ENCODE results near the gene SPPL3.

The SPPL3 gene

DNA sequence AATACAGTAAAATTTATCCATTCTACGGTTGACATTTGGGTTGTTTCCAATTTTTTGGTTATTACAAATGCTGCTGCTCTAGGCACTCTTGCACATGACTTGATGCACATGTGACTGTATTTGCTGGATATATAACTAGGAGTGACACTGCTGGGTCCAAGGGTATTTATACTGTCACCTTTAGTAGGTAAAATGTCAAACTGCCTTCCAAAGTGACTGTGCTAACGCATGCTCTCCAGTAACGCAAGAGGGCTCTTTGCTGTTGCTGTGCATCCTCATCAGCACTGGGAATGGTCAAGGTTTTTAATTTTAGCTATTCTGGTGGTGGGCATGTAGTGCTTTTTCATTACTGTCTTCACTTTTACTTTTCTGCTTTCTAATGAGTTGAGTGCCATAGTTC is 116.3 kb downstream of the SPPL3 start:
- TF ChIP-seq, protein P1, sequence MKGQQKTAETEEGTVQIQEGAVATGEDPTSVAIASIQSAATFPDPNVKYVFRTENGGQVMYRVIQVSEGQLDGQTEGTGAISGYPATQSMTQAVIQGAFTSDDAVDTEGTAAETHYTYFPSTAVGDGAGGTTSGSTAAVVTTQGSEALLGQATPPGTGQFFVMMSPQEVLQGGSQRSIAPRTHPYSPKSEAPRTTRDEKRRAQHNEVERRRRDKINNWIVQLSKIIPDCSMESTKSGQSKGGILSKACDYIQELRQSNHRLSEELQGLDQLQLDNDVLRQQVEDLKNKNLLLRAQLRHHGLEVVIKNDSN (IDR thresholded peaks at IDR 0.05) = no peak
- TF ChIP-seq, protein P2, sequence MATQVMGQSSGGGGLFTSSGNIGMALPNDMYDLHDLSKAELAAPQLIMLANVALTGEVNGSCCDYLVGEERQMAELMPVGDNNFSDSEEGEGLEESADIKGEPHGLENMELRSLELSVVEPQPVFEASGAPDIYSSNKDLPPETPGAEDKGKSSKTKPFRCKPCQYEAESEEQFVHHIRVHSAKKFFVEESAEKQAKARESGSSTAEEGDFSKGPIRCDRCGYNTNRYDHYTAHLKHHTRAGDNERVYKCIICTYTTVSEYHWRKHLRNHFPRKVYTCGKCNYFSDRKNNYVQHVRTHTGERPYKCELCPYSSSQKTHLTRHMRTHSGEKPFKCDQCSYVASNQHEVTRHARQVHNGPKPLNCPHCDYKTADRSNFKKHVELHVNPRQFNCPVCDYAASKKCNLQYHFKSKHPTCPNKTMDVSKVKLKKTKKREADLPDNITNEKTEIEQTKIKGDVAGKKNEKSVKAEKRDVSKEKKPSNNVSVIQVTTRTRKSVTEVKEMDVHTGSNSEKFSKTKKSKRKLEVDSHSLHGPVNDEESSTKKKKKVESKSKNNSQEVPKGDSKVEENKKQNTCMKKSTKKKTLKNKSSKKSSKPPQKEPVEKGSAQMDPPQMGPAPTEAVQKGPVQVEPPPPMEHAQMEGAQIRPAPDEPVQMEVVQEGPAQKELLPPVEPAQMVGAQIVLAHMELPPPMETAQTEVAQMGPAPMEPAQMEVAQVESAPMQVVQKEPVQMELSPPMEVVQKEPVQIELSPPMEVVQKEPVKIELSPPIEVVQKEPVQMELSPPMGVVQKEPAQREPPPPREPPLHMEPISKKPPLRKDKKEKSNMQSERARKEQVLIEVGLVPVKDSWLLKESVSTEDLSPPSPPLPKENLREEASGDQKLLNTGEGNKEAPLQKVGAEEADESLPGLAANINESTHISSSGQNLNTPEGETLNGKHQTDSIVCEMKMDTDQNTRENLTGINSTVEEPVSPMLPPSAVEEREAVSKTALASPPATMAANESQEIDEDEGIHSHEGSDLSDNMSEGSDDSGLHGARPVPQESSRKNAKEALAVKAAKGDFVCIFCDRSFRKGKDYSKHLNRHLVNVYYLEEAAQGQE (IDR thresholded peaks at IDR 0.05; ENCODE audit: low read depth) = no peak
- TF ChIP-seq ZBTB7A (IDR thresholded peaks at IDR 0.05; ENCODE audit: low read depth) (no peak), FOXM1 (IDR thresholded peaks at IDR 0.05; ENCODE audit: borderline replicate concordance, low read depth) (no peak), YY1 (IDR thresholded peaks at IDR 0.05; ENCODE audit: low read depth) (no peak), RAD21 (IDR thresholded peaks at IDR 0.05; ENCODE audit: low read depth) (no peak)
- TF ChIP-seq, protein P3, sequence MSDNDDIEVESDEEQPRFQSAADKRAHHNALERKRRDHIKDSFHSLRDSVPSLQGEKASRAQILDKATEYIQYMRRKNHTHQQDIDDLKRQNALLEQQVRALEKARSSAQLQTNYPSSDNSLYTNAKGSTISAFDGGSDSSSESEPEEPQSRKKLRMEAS (IDR thresholded peaks at IDR 0.05) = no peak

DNA sequence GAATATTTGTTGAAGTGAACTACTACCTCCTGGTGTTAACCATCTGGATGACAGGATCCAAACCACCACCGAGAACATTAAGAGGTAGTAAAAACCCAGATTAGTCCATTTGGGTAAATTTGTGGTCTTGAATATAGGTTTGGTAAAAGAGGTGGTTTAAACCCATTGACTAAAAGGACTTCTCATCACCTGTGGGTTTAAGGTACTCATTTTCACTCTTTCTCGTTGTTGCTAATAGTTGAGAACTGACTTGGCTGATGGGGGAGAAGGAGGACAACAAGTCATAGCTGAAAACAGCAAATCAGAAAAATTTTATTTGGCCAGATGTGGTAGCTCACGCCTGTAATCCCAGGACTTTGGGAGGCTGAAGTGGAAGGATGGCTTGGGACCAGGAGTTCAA is 119.4 kb downstream of the SPPL3 start:
- no peak for TF ChIP-seq FOXM1 (IDR thresholded peaks at IDR 0.05; ENCODE audit: borderline replicate concordance, low read depth)
- TF ChIP-seq EP300 (IDR thresholded peaks at IDR 0.05; ENCODE audit: borderline replicate concordance) = no peak
- no peak for TF ChIP-seq ZBTB7A (IDR thresholded peaks at IDR 0.05; ENCODE audit: low read depth)
- no peak for TF ChIP-seq NFIC (IDR thresholded peaks at IDR 0.05)
- TF ChIP-seq TCF12 (IDR thresholded peaks at IDR 0.05; ENCODE audit: low read depth) = no peak
- no peak for TF ChIP-seq EGR1 (IDR thresholded peaks at IDR 0.05)
- no peak for TF ChIP-seq TEAD4 (IDR thresholded peaks at IDR 0.05)
- TF ChIP-seq, protein P3 (IDR thresholded peaks at IDR 0.05) = no peak

DNA sequence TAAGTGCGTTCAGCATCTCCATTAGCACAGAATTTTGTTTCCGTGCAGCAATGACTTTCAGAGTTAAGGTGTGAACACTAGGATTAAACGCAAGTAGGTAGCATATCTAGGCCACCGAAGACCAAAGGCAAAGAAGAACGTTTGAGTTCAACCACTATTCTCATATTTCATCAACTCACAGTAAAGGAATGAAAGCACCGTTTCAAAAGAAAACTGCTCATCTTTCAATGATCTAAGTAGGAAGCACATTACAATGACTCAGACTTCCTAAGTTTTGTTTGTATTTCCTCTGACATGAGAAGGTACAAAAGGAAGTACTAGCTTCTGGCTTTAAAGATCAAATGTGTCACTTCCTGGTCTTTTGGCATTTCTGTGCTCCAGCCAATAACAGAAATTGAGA is 121.0 kb downstream of the SPPL3 start:
- no peak for TF ChIP-seq TCF12 (IDR thresholded peaks at IDR 0.05; ENCODE audit: low read depth)
- no peak for TF ChIP-seq FOXM1 (IDR thresholded peaks at IDR 0.05; ENCODE audit: borderline replicate concordance, low read depth)
- TF ChIP-seq YY1 (IDR thresholded peaks at IDR 0.05; ENCODE audit: low read depth) = no peak
- TF ChIP-seq RAD21 (IDR thresholded peaks at IDR 0.05; ENCODE audit: low read depth) = no peak
- TF ChIP-seq, protein P1 (IDR thresholded peaks at IDR 0.05) = no peak
- TF ChIP-seq CREB1 (IDR thresholded peaks at IDR 0.05; ENCODE audit: low read depth) = no peak
- no peak for TF ChIP-seq CEBPB (IDR thresholded peaks at IDR 0.05)
- no peak for TF ChIP-seq EP300 (IDR thresholded peaks at IDR 0.05; ENCODE audit: borderline replicate concordance)
- TF ChIP-seq NFIC (IDR thresholded peaks at IDR 0.05) = no peak
- TF ChIP-seq, protein P3 (IDR thresholded peaks at IDR 0.05) = no peak
- TF ChIP-seq, protein P2 (IDR thresholded peaks at IDR 0.05; ENCODE audit: low read depth) = no peak
- no peak for TF ChIP-seq EGR1 (IDR thresholded peaks at IDR 0.05)
- no peak for TF ChIP-seq TAF1 (IDR thresholded peaks at IDR 0.05; ENCODE audit: low read depth)
- TF ChIP-seq ZBTB7A (IDR thresholded peaks at IDR 0.05; ENCODE audit: low read depth) = no peak
- no peak for TF ChIP-seq TEAD4 (IDR thresholded peaks at IDR 0.05)

DNA sequence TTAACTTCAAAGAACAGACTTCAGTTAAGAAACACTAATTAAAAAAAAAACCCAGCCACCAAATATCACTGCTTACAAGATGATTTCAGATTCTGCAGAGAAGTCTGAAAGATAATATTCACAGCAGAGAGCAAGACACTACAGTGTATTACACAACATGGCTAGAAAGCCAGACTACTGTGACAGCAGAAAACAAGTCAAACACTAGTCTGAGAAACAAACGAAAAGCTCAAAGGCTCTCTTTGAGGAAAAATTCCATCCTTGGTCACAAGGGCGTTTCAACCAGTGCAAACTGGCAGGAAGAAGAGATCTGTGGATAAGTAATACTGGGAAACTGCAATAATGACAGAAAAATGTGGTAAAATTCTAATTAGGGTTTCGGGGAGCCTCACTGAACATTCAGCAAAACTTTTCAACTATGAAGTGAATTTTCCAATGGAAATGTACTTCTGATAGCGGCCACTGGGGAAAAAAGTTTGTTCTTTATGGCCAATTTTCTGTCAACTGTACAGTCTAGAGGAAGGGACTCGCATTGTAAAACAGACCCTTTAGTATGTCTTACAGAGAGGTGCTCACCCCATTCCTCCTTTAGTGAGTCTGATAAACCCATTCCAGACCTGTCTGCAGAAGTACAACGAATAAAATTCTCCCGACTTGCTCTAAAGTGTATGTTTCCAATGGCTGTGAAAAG is 128.2 kb downstream of the SPPL3 start:
- TF ChIP-seq CEBPB (IDR thresholded peaks at IDR 0.05) = no peak
- TF ChIP-seq, protein P3 (IDR thresholded peaks at IDR 0.05) = no peak
- TF ChIP-seq, protein P1 (IDR thresholded peaks at IDR 0.05) = no peak
- TF ChIP-seq FOXM1 (IDR thresholded peaks at IDR 0.05; ENCODE audit: borderline replicate concordance, low read depth) = no peak
- no peak for TF ChIP-seq TAF1 (IDR thresholded peaks at IDR 0.05; ENCODE audit: low read depth)
- TF ChIP-seq ZBTB7A (IDR thresholded peaks at IDR 0.05; ENCODE audit: low read depth) = no peak
- TF ChIP-seq YY1 (IDR thresholded peaks at IDR 0.05; ENCODE audit: low read depth) = no peak
- TF ChIP-seq TEAD4 (IDR thresholded peaks at IDR 0.05) = no peak
- TF ChIP-seq, protein P2 (IDR thresholded peaks at IDR 0.05; ENCODE audit: low read depth) = no peak
- no peak for TF ChIP-seq CREB1 (IDR thresholded peaks at IDR 0.05; ENCODE audit: low read depth)
- TF ChIP-seq RAD21 (IDR thresholded peaks at IDR 0.05; ENCODE audit: low read depth) = no peak
- TF ChIP-seq EP300 (IDR thresholded peaks at IDR 0.05; ENCODE audit: borderline replicate concordance) = no peak
- TF ChIP-seq NFIC (IDR thresholded peaks at IDR 0.05) = no peak
- no peak for TF ChIP-seq EGR1 (IDR thresholded peaks at IDR 0.05)
- TF ChIP-seq TCF12 (IDR thresholded peaks at IDR 0.05; ENCODE audit: low read depth) = no peak
